HEK293 (cell line): ENCODE measurements around the gene WSB2.

Experiments
- CTCF ChIP-seq: fragments of 450-650 bp; formaldehyde crosslinking; IDR thresholded peaks from 2 replicates; pipeline ENCODE4 v1.5.1; 2016; ENCODE audit warnings: missing biosample characterization, missing genetic modification characterization
- PBX3 ChIP-seq: sonication (generic); formaldehyde crosslinking; IDR thresholded peaks from 2 replicates; pipeline ENCODE4 v1.8.1; 2022; ENCODE audit warnings: mild to moderate bottlenecking, moderate library complexity, missing genetic modification reagents
- SP2 ChIP-seq: fragments of 450-650 bp; formaldehyde crosslinking; IDR thresholded peaks from 2 replicates; pipeline ENCODE4 v1.5.1; 2016; ENCODE audit warnings: missing biosample characterization, missing genetic modification characterization
- ZBTB10 ChIP-seq: fragments of 450-650 bp; formaldehyde crosslinking; IDR thresholded peaks from 2 replicates; pipeline ENCODE4 v1.5.1; 2016; ENCODE audit warnings: missing biosample characterization, missing genetic modification characterization
- ZBTB20 ChIP-seq: fragments of 450-650 bp; formaldehyde crosslinking; IDR thresholded peaks from 2 replicates; pipeline ENCODE4 v1.5.1; 2016; ENCODE audit warnings: missing biosample characterization, missing genetic modification characterization
- ZBTB49 ChIP-seq: fragments of 450-650 bp; formaldehyde crosslinking; IDR thresholded peaks from 2 replicates; pipeline ENCODE4 v1.5.1; 2016; ENCODE audit warnings: missing biosample characterization, missing genetic modification characterization, low read depth
- ZNF132 ChIP-seq: fragments of 450-650 bp; formaldehyde crosslinking; IDR thresholded peaks from 2 replicates; pipeline ENCODE4 v1.5.1; 2017; ENCODE audit warnings: missing biosample characterization, missing genetic modification characterization, borderline replicate concordance
- ZNF138 ChIP-seq: fragments of 450-650 bp; formaldehyde crosslinking; IDR thresholded peaks from 2 replicates; pipeline ENCODE4 v1.5.1; 2016; ENCODE audit warnings: missing biosample characterization, missing genetic modification characterization, borderline replicate concordance
- ZNF214 ChIP-seq: fragments of 450-650 bp; formaldehyde crosslinking; IDR thresholded peaks from 2 replicates; pipeline ENCODE4 v1.5.1; 2017; ENCODE audit warnings: missing biosample characterization, mild to moderate bottlenecking, missing genetic modification characterization, borderline replicate concordance
- ZNF274 ChIP-seq, 2 experiments: fragments of 200-500 bp in 1 of 2; fragments of 450-650 bp in 1 of 2; sonication (Bioruptor generic) in 1 of 2; formaldehyde crosslinking in 1 of 2; IDR thresholded peaks; 2 replicates each; pipeline versions ENCODE4 v1.5.1 to v1.6.1; 2014 to 2016; ENCODE audit warnings: borderline replicate concordance in 1 of 2, inconsistent platforms in 1 of 2, low read length in 1 of 2, missing biosample characterization in 1 of 2, missing genetic modification characterization in 1 of 2
- ZNF610 ChIP-seq: fragments of 450-650 bp; formaldehyde crosslinking; IDR thresholded peaks from 2 replicates; pipeline ENCODE4 v1.5.1; 2016; ENCODE audit warnings: missing biosample characterization, missing genetic modification characterization, borderline replicate concordance
- ZXDB ChIP-seq: fragments of 450-650 bp; formaldehyde crosslinking; IDR thresholded peaks from 2 replicates; pipeline ENCODE4 v1.5.1; 2016; ENCODE audit warnings: missing biosample characterization, missing genetic modification characterization

GRCh38 chr12:118103201-118103600, 42.2 kb upstream of the WSB2 start:
- TF ChIP-seq ZNF214 (tag by site-specific recombination): no peak
- TF ChIP-seq CTCF: no peak
- TF ChIP-seq ZBTB10 (tag by site-specific recombination): no peak
- no peak for TF ChIP-seq ZNF274 (IDR thresholded peaks at IDR 0.05; ENCODE audit: low read length)
- no peak for TF ChIP-seq ZNF274 (tag by site-specific recombination; IDR thresholded peaks at IDR 0.05; ENCODE audit: borderline replicate concordance)
- no peak for TF ChIP-seq ZNF138 (tag by site-specific recombination)
- TF ChIP-seq ZBTB49 (tag by site-specific recombination): no peak
- no peak for TF ChIP-seq ZBTB20 (tag by site-specific recombination)
- no peak for TF ChIP-seq ZNF132 (tag by site-specific recombination)
- TF ChIP-seq SP2 (tag by site-specific recombination): no peak; the same call in none of the 2 replicates
- no peak for TF ChIP-seq ZXDB (tag by site-specific recombination)
- no peak for TF ChIP-seq ZNF610 (tag by site-specific recombination)
- no peak for TF ChIP-seq PBX3 (CRISPR knock-in tag)
